Heart right ventricle (tissue), 16 donors: ENCODE results near the gene GALNT4. TPM values are rescaled to one million over a fixed set of nuclear protein-coding genes. Genes with fewer than 3 reads are reported as not detected.

Experiments used
- ATAC-seq, 8 donors: fragments of 200-7000 bp; cut with Tn5 transposase; one replicate each; pipeline ENCODE4 v1.9.1; 2020; ENCODE audit warnings: mild to moderate bottlenecking in 8 of 8, moderate library complexity in 8 of 8, moderate number of reproducible peaks in 1 of 8
- DNase-seq, 2 donors: peaks; one replicate each; pipeline ENCODE4 v3.0.0-alpha.2; 2020
- H3K27ac ChIP-seq, 10 donors: fragments of 200-600 bp; sonication (generic) in 2 of 10; one replicate each; pipeline versions ENCODE4 v1.5.0 to v1.8.0; 2020 to 2022; ENCODE audit warnings: mild to moderate bottlenecking in 3 of 10
- H3K27me3 ChIP-seq, 7 donors: fragments of 200-600 bp; one replicate each; pipeline ENCODE4 v1.8.0; 2021 to 2022; ENCODE audit warnings: mild to moderate bottlenecking in 2 of 7
- H3K36me3 ChIP-seq, 9 donors: fragments of 200-600 bp; sonication (generic) in 1 of 9; one replicate each; pipeline versions ENCODE4 v1.5.0 to v1.8.0; 2020 to 2022; ENCODE audit warnings: mild to moderate bottlenecking in 2 of 9
- H3K4me1 ChIP-seq, 9 donors: fragments of 200-600 bp; sonication (generic) in 1 of 9; one replicate each; pipeline versions ENCODE4 v1.5.0 to v1.8.0; 2020 to 2022; ENCODE audit warnings: mild to moderate bottlenecking in 4 of 9
- H3K4me3 ChIP-seq, 10 donors: fragments of 200-600 bp; sonication (generic) in 2 of 10; one replicate each; pipeline versions ENCODE4 v1.5.0 to v1.8.0; 2020 to 2022; ENCODE audit warnings: mild to moderate bottlenecking in 7 of 10, moderate library complexity in 2 of 10
- H3K9me3 ChIP-seq, 11 donors: fragments of 200-600 bp in 10 of 11; sonication (generic) in 2 of 11; one replicate each; pipeline versions ENCODE4 v1.5.0 to v1.8.0; 2013 to 2022; ENCODE audit warnings: mild to moderate bottlenecking in 2 of 11, control low read depth in 1 of 11, moderate library complexity in 1 of 11
- CTCF ChIP-seq, 9 donors: fragments of 200-600 bp; sonication (generic) in 2 of 9; IDR thresholded peaks; one replicate each; pipeline versions ENCODE4 v1.5.0 to v1.8.0; 2021 to 2022; ENCODE audit warnings: antibody characterized with exemption in 9 of 9, mild to moderate bottlenecking in 5 of 9, moderate library complexity in 1 of 9
- WGBS, 2 donors: extraction: QIAGEN DNeasy Blood & Tissue Kit; methylation state at CpG; one replicate each; pipeline ENCODE4 v1.1.7; 2013; ENCODE audit warnings: inconsistent platforms in 1 of 2; 5-methylcytosine and 5-hydroxymethylcytosine counted together
- intact Hi-C, 10 donors: fragments of 100-400 bp; cut with DNase I; formaldehyde crosslinking; loops; one replicate each; pipeline versions ENCODE4 v1.11.1 to v1.14.2; 2022
- polyA plus RNA-seq, 2 donors: library from polyadenylated mRNA; stranded (reverse); fragments of 200-250 nt; gene quantifications; one replicate each; pipeline ENCODE4 v1.2.3, GENCODE V29; 2013
- total RNA-seq, 10 donors: library from RNA; stranded (reverse); fragmentation: NEBNext Ultra II Directional in 3 of 10; extraction: Animal tissue kit (Norgen Biotek cat#: 25700) in 3 of 10; gene quantifications; one replicate each; pipeline versions ENCODE4 v1.2.1 to v1.2.4, GENCODE V29; 2021 to 2023
- donor health status: Arrhythmogenic right ventricular cardiomyopathy.
- donor health status: ischemic (EF 13 %, LVEDD 7.1; RV severe dilation, severe dysfunction).
- donor health status: healthy with polysubstance abuse.
- donor health status: DM: no; HTN: yes; CAD: no.
- donor health status: DM: no; HTN: no; CAD: no.
- donor health status: ischemic (EF 25% LVEDD 6.9; RV normal size, moderate dysfunction).
- donor health status: ischemic (EF 25% LVEDD 5.7; RV mildly dilated, moderate dysfunction).
- donor health status: healthy.
- donor health status: DM: yes; HTN: yes; CAD: no.
- donor health status: Ischemic cardiomyopathy.
- donor health status: ischemic (EF 35%, LVEDD 5.7; RV mildly dilated, moderate dysfunction).
- donor health status: nonischemic (EF 11% LVEDD 7.7; RV severe dilation, severe dysfunction).
- donor health status: DM: yes; HTN: yes; CAD: no.
- donor health status: PGD.
- donor health status: ischemic (EF 29% LVEDD 5.4; RV normal size, mild dysfunction).
- donor health status: nonischemic (EF 23%, LVEDD 6.1; RV moderate dilation, normal function).

Gene GALNT4
- total and polyA plus RNA-seq, 12 donors = 1.2 to 3.8 (median 2.1) TPM

- Histone ChIP-seq H3K27ac (no peak overlapping the region), H3K4me1 (peaks cover 0 to 9% (median 0%) of the 10 kb centered on the region in 9 donors), H3K9me3 (no peaks in the 10 kb centered on the region), H3K36me3 (no peaks in the 10 kb centered on the region), H3K27me3 (no peaks in the 10 kb centered on the region), H3K4me3 (no peak overlapping the region)
- no peak for ATAC-seq
- 73 to 84% methylated on average over 6 of the region's 6 CpGs for WGBS, 2 donors
- TF ChIP-seq CTCF (IDR thresholded peaks at IDR 0.05) = no peak
- DNase-seq = no peak
- intact Hi-C loops = loop anchor here in 1 of 10 donors (10.0 kb wide), 1 partner anchor 49 kb away; the partner anchor contains the start of genes GALNT4 and POC1B
Observed at GRCh38 chr12:89475203-89475990, 49.2 kb downstream of the GALNT4 start.

- Histone ChIP-seq H3K4me1 (peaks cover 0 to 13% (median 0%) of the 10 kb centered on the region in 9 donors), H3K9me3 (no peaks in the 10 kb centered on the region), H3K4me3 (no peak overlapping the region), H3K27ac (no peak overlapping the region), H3K36me3 (no peaks in the 10 kb centered on the region), H3K27me3 (no peaks in the 10 kb centered on the region)
- WGBS, 2 donors = 64 to 74% methylated on average over 1 of the region's 1 CpG
- DNase-seq = no peak
- TF ChIP-seq CTCF (IDR thresholded peaks at IDR 0.05) = no peak
- no peak for ATAC-seq
- intact Hi-C loops = loop anchor here in 5 of 10 donors (5.0 to 10.0 kb wide), 2 partner anchors 50 to 53 kb away; partner anchors contain the start of genes POC1B (in 5 of the 5) and GALNT4 (in 1 of the 5)
Observed at GRCh38 chr12:89474615-89475014, 50.0 kb downstream of the GALNT4 start.

Other genes with a start within 250 kb of the GALNT4 start
- gene DUSP6, start 172.3 kb downstream of the GALNT4 start, total RNA-seq = 10 to 100 TPM; 19.7 to 43.4 (median 26.0) TPM
- gene DUSP6, start 172.3 kb downstream of the GALNT4 start, polyA plus RNA-seq = 10 to 100 TPM in 1 of 2 donors, 1 to 10 TPM in 1; 9.4 to 23.4 TPM
- 10 to 100 TPM in 1 of 10 donors, 1 to 10 TPM in 9; 6.2 to 10.4 (median 8.2) TPM for gene POC1B, start 1.3 kb upstream of the GALNT4 start, total RNA-seq
- 1 to 10 TPM; 4.8 TPM for gene POC1B, start 1.3 kb upstream of the GALNT4 start, polyA plus RNA-seq
- 10 to 100 TPM in 9 of 10 donors, 1 to 10 TPM in 1; 6.2 to 20.5 (median 15.7) TPM for gene ATP2B1, start 184.0 kb upstream of the GALNT4 start, total RNA-seq
- gene ATP2B1, start 184.0 kb upstream of the GALNT4 start, polyA plus RNA-seq = 1 to 10 TPM; 5.9 to 7.5 TPM